Vagina (tissue), 2 donors: ENCODE results near the gene TPRX2. TPM values are rescaled to one million over a fixed set of nuclear protein-coding genes. Genes with fewer than 3 reads are reported as not detected.

ENCODE experiments used
- DNase-seq, 2 donors: peaks; one replicate each; pipeline ENCODE4 v3.0.0-alpha.2; 2017; ENCODE audit errors: extremely low spot score in 2 of 2
- H3K27ac ChIP-seq: fragments of 200-600 bp; sonication (generic); one replicate; pipeline ENCODE4 v1.5.1; 2019
- H3K27me3 ChIP-seq: fragments of 200-600 bp; sonication (generic); one replicate; pipeline ENCODE4 v1.5.1; 2019
- H3K36me3 ChIP-seq, 2 donors: fragments of 200-600 bp; sonication (generic); one replicate each; pipeline ENCODE4 v1.5.1; 2017 to 2019
- H3K4me1 ChIP-seq: fragments of 200-600 bp; sonication (generic); one replicate; pipeline ENCODE4 v1.5.1; 2019
- H3K4me3 ChIP-seq, 2 donors: fragments of 200-600 bp; sonication (generic); 1 replicate in 1 of 2; 2 replicates in 1 of 2; pipeline ENCODE4 v1.5.1; 2016 to 2019
- H3K9me3 ChIP-seq: fragments of 200-600 bp; sonication (generic); one replicate; pipeline ENCODE4 v1.5.1; 2019
- CTCF ChIP-seq, 3 experiments: fragments of 450-650 bp in 2 of 3; fragments of 200-600 bp in 1 of 3; sonication (generic) in 1 of 3; IDR thresholded peaks; one replicate each; pipeline ENCODE4 v1.5.1; 2017 to 2019; ENCODE audit warnings: antibody characterized with exemption in 3 of 3, mild to moderate bottlenecking in 2 of 3, moderate library complexity in 2 of 3
- POLR2A ChIP-seq, 2 donors: fragments of 450-650 bp; IDR thresholded peaks; one replicate each; pipeline ENCODE4 v1.6.1; 2017; ENCODE audit warnings: antibody characterized with exemption in 2 of 2, mild to moderate bottlenecking in 2 of 2, moderate library complexity in 2 of 2
- POLR2AphosphoS5 ChIP-seq, 2 donors: sonication (generic); formaldehyde crosslinking; IDR thresholded peaks; one replicate each; pipeline ENCODE4 v1.9.0; 2017; ENCODE audit warnings: antibody characterized with exemption in 2 of 2, mild to moderate bottlenecking in 2 of 2, low read depth in 1 of 2; ENCODE audit not compliant: insufficient read depth in 1 of 2
- intact Hi-C: fragments of 100-400 bp; cut with DNase I; formaldehyde crosslinking; loops from one replicate; pipeline ENCODE4 v1.15.1; 2023
- total RNA-seq: library from RNA; depleted of rRNA; stranded (reverse); fragments of >200 nt; gene quantifications from one replicate; pipeline ENCODE4 v1.2.3, GENCODE V29; 2016

TPRX2 gene
- total RNA-seq, 1 donor from 2014 or later: not detected

- no peak overlapping the region for H3K27ac ChIP-seq
- no peak for DNase-seq
- intact Hi-C loops: no loop called here
Measured at GRCh38 chr19:47891923-47892666, 33.1 kb downstream of the TPRX2 start.

GRCh38 chr19:47895165-47895782 is 36.2 kb downstream of the TPRX2 start:
- no peak overlapping the region for H3K4me3 ChIP-seq
- H3K27me3 ChIP-seq: no peaks in the 10 kb centered on the region
- H3K4me1 ChIP-seq: no peaks in the 10 kb centered on the region
- H3K27ac ChIP-seq: no peak overlapping the region
- intact Hi-C loops: no loop called here
- TF ChIP-seq POLR2A (IDR thresholded peaks at IDR 0.05) (no peak), POLR2AphosphoS5 (IDR thresholded peaks at IDR 0.05; ENCODE audit: insufficient read depth in 1 of 2, low read depth in 1 of 2) (no peak), CTCF (IDR thresholded peaks at IDR 0.05) (no peak)
- no peak for DNase-seq
- no peaks in the 10 kb centered on the region for H3K9me3 ChIP-seq
- H3K36me3 ChIP-seq: no peaks in the 10 kb centered on the region

More at GRCh38 chr19:47891923-47892666, 33.1 kb downstream of the TPRX2 start:
- H3K4me3 ChIP-seq: no peak overlapping the region
- H3K36me3 ChIP-seq: no peaks in the 10 kb centered on the region
- H3K9me3 ChIP-seq: no peaks in the 10 kb centered on the region
- TF ChIP-seq CTCF (IDR thresholded peaks at IDR 0.05) (no peak), POLR2A (IDR thresholded peaks at IDR 0.05) (no peak), POLR2AphosphoS5 (IDR thresholded peaks at IDR 0.05; ENCODE audit: insufficient read depth in 1 of 2, low read depth in 1 of 2) (no peak)
- no peaks in the 10 kb centered on the region for H3K27me3 ChIP-seq
- H3K4me1 ChIP-seq: no peaks in the 10 kb centered on the region

- Histone ChIP-seq H3K4me1 (no peaks in the 10 kb centered on the region), H3K9me3 (no peaks in the 10 kb centered on the region), H3K27me3 (no peaks in the 10 kb centered on the region), H3K4me3 (no peak overlapping the region), H3K36me3 (no peaks in the 10 kb centered on the region), H3K27ac (no peak overlapping the region)
- TF ChIP-seq CTCF (IDR thresholded peaks at IDR 0.05): no peak
- TF ChIP-seq POLR2A (IDR thresholded peaks at IDR 0.05): no peak
- TF ChIP-seq POLR2AphosphoS5 (IDR thresholded peaks at IDR 0.05; ENCODE audit: insufficient read depth in 1 of 2, low read depth in 1 of 2): no peak
- intact Hi-C loops: no loop called here
- DNase-seq: no peak
Measured at GRCh38 chr19:47896019-47896418, 37.0 kb downstream of the TPRX2 start.

- no peaks in the 10 kb centered on the region for H3K36me3 ChIP-seq
- TF ChIP-seq POLR2AphosphoS5 (IDR thresholded peaks at IDR 0.05; ENCODE audit: insufficient read depth in 1 of 2, low read depth in 1 of 2) (no peak), POLR2A (IDR thresholded peaks at IDR 0.05) (no peak), CTCF (IDR thresholded peaks at IDR 0.05) (no peak)
- H3K27ac ChIP-seq: no peak overlapping the region
- H3K4me1 ChIP-seq: no peaks in the 10 kb centered on the region
- no peaks in the 10 kb centered on the region for H3K27me3 ChIP-seq
- H3K4me3 ChIP-seq: no peak overlapping the region
- no peaks in the 10 kb centered on the region for H3K9me3 ChIP-seq
- intact Hi-C loops: no loop called here
- no peak for DNase-seq
Measured at GRCh38 chr19:47896773-47897172, 37.7 kb downstream of the TPRX2 start.

GRCh38 chr19:47897861-47898260 is 38.8 kb downstream of the TPRX2 start:
- no peaks in the 10 kb centered on the region for H3K27me3 ChIP-seq
- no peak for TF ChIP-seq CTCF (IDR thresholded peaks at IDR 0.05)
- H3K4me3 ChIP-seq: no peak overlapping the region
- no peaks in the 10 kb centered on the region for H3K9me3 ChIP-seq
- no peak for DNase-seq
- H3K36me3 ChIP-seq: no peaks in the 10 kb centered on the region
- no peaks in the 10 kb centered on the region for H3K4me1 ChIP-seq
- H3K27ac ChIP-seq: no peak overlapping the region
- intact Hi-C loops: no loop called here
